ENCODE measurements around the gene B4GALT6.

B4GALT6 gene

DNA sequence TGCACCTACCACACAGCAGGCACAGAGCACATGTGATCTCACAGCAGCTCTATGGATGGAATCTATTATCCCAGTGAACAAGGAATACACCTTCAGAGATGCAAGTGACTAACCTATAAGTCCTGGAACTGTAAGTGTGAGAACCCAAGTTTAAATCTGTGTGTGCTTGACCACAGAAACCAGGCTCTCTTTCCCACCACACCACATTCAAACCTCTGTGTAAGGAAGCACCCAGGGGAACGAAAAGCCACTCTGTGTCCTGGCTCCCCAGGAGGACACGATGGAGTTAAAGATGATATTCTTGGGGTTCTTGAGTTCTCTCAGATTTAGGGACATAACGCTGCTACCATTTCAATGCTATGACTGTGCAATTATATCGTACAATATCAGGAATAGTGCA lies 53.8 kb downstream of the B4GALT6 start:
- no peak for DNase-seq

DNA sequence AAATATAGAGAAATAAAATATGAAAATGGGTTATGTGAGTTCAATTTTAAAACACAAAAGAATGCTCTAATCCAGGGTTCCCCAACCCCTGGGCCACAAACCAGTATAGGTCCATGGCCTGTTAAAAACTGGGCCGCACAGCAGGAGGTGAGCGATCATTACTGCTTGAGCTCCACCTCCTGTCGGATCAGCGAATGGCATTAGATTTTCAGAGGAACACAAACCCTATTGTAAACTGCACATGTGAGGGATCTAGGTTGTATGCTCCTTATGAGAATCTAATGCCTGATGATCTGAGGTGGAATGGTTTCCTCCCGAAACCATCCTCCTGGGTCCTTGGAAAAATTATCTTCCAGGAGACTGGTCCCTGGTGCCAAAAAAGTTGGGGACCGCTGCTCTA lies 58.0 kb downstream of the B4GALT6 start:
- no peak for DNase-seq

DNA sequence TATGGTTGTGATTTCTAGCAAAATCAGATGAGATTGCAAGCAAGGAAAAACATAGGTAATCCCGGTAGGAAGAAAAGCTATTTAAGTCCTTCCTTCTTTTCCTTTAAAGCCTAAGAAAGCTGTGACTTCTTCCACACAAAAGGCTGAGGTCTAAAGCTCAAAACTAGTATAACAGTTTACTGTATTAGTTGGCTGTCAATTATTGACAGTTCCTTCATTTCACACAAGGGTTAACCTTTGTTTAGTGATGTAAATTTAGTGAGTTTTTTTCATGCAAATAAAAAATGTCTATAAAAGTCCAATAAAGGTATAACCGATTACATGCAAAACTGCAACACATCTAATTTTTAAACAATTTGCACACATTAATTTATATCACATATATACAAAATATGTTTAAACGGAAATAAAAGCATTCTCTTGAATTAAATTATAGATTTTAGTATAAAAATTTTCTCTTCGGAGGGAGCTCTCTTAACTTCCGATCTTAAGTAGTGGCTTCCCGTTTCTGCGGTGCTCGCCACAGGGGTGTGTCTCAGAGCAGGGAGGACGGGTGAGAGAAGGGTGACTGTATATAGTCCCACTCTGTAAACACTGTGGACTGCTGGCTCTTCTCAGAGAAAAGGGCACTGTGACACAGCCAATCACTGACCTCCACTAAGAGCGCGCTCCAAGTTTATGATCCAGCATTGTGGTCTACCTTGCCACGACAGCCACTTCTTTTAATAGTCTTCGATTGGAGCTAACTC lies 59.3 kb downstream of the B4GALT6 start:
- DNase-seq: no peak

DNA sequence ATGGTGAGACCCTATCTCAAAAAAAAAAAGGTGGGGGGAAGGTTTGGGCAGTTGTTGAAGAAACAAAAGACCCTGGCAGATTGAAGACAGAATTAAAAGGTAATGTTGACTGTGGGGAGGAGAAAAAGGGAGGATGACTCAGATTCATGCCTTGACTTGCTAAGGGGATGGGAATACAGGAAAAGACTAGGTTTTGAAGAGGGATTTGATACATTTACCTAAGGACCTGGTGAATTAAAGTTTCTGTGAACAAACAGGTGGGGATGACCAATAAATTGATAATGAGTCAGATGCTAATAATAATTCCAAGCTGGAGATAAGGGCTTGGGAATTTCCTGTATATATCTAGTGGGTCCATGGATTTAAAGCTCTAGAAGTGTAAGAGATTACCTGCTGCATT lies 65.1 kb downstream of the B4GALT6 start:
- DNase-seq: no peak

DNA sequence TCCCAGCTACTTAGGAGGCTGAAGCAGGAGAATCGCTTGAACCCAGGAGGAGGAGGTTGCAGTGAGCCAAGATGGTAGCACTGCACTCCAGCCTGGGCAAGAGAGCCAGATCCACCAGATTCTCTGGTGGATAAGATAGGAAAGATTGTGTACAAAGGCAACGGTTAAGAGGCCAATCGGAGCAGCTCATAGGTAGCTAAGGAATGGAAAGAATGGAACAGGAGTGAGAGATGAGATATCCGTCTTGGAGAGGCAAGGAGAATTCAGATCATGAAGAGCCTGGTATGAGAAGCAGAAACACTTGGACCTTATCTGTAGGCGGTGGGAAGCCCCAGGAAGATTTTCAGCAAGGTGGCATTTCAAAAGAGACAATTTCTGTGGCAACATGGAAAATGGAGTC lies 65.6 kb downstream of the B4GALT6 start:
- DNase-seq: no peak

DNA sequence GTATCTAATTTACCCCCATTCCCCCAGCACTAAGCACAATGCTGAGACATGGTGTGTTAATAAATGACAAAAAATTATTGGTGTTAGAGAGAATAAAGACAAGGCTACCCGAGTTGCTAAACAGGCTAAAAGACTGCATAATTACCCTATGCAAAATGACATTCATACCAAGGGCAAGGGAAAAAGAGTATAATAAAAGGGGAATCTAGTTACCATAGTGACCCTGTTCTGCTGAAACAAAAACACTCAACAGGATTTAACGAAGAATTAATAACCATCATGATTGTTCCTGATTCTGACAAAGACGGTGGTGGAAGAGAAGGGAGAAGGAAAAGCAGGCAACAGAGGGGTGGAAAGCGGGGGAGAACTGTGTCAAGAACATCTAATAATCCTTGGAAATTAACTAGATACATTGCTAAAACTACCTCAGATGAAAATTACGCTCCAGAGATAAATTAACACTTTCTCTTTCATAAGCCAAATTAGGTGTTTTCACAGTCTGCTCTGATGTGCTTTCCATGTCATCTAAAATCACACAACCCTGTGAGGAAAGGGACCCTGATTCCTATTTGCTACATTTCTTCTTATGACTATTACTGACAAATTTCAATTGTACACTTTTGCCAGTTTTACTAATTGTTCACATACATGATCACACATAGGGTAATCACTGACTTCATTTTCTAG lies 67.2 kb downstream of the B4GALT6 start:
- no peak for DNase-seq

DNA sequence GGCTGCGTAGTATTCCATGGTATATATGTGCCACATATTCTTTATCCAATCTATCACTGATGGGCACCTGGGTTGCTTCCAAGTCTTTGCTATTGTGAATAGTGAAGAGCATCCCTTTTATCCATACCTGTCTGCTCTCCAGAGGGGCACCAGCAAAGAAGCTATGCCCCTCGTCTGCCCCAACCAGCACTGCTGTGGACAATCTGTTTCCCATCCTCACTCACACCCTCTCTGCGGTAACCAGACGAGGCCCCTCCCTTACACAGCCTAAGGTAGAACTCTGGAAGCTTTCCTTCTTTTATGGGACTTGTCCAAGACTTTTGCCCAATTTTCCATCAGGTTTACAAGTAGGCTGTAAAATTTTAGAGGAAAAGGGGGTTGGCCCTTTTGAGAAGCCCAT lies 67.8 kb downstream of the B4GALT6 start:
- no peak for DNase-seq

DNA sequence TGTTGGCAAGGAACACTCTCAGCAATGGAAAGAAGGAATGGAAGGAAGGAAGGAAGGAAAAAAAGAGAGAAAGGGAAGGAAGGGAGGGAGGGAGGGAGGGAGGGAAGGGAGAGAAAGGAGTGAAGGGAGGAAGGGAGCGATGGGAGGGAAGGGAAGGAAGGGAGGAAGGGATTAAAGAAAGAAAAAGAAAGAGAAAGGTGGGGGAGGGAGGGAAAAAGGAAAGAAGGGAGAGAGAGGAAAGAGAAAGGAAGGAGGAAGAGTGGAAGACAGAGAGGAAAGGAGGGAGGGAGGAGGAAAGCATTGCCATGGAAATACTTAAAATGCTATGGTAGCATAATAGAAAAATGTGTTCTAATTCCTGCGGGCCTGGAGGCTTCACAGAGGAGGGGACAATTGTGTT lies 70.3 kb downstream of the B4GALT6 start:
- DNase-seq: no peak

DNA sequence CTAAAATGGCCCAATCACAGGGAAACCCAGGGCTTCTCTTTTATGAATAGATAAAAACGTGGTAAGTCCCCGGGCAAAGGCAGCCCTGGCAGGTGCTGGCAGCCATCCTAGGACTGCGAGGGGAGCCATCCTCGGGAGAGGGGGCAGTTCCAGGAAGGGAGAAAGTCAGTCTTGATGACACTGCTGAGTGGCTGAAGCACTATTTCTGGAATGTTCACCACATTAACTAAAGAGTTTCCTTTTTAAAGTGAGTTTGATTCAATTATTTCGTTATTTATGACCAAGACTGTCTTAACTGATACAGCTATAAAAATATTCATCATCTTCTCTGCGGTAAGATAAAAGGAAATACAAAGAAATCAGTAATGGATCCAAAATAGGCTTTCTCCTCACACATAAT lies 72.3 kb downstream of the B4GALT6 start:
- DNase-seq: no peak

DNA sequence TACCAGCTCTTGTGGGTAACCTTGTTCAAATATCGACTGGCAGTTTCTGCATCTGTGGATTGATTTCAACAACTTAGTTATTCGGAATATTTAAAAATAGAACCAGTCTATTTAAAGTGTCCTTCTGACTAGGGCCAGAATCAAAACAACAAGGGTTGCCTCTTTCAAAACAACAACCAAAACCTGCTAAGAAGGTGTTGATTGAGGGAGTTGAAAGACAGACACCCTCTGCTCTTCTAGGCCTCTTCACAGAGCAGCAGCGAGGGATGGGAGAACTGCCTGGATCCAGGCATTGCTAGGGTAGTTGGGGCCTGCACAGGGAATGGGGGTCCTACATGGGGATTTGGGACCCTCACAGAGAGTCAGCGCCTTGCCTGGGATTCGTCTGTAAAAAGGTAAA lies 72.9 kb downstream of the B4GALT6 start:
- no peak for DNase-seq

DNA sequence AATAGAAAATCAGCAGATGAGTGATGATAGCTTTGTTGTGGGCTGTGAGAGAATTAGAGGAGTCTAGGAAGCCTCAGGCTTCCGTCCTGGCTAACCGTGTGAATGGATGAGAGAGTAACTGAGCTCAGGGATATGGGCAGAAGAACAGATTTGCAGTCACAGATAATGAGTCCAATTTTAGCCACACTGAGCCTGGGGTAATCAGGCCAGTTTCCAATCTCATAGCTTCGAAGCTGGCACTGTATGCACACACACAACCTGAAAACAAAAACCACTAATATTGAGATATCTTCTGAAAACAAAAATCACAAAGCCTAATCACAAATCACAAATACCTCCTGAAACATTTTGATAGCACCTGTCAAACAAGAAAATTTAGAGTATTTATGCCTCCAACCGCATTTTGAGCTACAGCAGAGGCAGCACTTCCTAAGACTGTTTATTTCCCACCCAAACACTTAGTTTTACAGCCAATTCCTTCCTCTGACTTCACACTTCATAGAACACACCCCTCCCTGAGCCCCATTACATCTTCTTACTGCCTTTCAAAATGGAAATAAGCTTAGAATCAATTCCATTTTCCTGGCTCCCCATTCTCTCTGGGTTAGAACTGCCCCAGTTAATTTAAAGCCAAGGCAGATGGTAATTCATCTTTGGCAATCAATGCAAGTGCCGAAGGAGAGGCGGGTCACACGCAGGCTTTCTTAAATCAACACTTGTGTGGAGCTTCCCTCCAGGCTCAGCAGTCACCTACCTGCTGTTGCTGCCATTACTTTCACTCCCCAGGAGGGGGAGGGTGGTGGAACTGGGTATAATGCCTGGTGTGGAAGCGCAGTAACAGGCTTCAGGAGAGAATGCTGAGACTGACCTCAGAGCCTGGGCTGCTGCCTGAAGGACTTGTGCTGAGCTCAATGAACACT lies 73.8 kb downstream of the B4GALT6 start:
- DNase-seq: no peak

DNA sequence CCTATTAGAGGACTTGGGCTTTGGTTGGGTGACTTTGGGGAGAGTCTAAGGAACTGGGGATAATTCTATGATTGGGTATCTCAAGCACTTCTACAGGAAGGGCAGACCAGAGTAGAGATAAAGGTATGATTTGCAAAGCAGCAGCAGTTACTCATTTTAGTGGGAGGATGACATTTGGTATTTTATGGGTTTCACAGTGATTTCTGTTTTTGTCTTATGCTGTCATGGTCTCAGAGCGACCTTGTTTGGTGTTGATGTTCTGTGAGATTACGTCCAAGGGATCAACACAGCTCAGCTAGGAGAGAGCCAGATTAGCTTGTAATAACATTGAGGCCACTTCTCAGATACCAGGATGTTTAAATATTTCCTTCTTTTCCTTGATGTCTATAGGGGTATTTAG lies 74.5 kb downstream of the B4GALT6 start:
- no peak for DNase-seq

DNA sequence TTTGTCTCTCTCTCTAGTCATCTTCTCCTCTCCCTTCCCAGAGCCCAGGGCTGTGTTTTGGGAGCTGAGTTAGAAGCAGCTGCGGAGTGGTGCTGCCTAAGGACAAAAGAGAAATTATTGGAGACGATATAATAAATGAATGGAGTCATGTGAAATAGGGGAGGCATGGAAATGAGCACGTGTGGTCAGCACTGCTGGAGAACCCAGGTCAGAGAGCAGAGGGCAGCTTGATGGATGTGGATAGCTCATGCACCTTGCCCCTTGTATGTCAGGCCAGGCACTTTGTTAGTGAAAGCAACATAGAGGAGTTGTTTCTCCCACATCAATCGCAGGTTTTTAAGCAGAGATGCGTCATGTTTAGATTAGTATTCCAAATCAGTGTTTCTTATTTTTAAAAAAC lies 77.0 kb downstream of the B4GALT6 start:
- DNase-seq: no peak

DNA sequence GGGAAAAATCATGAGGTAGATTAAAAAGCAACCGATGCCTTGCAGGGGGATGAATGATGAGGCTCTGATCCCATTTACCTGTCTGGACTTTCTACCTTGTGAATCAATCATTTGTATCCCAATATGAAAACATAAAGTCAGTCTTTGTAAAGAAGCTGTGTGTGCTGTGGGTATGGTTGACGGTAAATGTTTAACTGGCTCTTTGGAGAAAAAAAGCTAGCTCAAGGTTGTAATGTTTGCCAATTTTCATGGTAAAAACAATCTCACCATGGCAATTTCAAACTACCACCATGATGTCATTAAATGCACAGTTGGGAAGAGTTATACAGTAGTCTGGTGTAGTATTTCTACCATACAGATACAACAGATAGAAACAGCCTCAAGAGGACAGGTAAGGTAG lies 78.1 kb downstream of the B4GALT6 start:
- no peak for DNase-seq

DNA sequence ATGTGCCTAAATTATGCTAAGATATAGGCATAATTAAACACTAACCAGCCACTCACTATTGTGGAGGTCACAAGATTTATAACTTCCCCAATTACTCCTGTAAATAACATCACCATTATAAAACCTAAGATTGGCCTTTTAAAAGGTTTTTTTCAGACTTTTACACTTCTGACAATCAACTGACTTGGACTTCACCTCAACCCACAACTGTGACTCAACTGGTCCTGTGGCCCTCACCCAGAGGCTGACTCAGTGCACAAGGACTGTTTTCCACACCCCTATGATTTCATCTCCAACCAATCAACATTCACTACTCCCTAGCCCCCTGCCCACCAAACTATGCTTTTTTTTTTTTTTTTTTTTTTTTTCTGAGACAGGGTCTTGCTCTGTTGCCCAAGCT lies 81.1 kb downstream of the B4GALT6 start:
- DNase-seq: no peak

DNA sequence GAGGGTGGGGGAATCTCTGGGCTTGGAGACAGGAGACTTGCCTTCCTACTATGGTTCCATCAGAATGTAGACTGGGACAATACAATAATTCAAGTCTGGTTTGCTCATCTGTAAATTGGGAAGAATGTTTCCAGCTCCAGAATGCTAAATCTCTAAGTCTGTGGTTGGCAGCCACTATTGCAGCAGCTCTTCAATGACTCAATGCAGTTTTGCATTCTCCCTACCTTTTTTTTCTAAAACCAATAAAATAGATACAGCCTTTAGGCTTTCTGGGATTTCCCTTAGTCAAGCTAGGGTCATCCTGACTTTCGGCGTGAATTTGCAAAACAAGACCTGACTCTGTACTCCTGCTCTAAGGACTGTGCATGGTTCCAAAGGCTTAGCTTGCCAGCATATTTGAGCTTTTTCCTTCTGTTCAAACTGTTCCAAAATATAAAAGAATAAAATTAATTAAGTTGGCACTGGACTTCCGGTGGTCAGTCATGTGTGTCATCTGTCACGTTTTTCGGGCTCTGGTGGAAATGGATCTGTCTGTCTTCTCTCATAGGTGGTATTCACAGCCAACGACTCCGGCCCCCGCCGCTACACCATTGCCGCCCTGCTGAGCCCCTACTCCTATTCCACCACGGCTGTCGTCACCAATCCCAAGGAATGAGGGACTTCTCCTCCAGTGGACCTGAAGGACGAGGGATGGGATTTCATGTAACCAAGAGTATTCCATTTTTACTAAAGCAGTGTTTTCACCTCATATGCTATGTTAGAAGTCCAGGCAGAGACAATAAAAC lies 86.2 kb downstream of the B4GALT6 start:
- DNase-seq: no peak

DNA sequence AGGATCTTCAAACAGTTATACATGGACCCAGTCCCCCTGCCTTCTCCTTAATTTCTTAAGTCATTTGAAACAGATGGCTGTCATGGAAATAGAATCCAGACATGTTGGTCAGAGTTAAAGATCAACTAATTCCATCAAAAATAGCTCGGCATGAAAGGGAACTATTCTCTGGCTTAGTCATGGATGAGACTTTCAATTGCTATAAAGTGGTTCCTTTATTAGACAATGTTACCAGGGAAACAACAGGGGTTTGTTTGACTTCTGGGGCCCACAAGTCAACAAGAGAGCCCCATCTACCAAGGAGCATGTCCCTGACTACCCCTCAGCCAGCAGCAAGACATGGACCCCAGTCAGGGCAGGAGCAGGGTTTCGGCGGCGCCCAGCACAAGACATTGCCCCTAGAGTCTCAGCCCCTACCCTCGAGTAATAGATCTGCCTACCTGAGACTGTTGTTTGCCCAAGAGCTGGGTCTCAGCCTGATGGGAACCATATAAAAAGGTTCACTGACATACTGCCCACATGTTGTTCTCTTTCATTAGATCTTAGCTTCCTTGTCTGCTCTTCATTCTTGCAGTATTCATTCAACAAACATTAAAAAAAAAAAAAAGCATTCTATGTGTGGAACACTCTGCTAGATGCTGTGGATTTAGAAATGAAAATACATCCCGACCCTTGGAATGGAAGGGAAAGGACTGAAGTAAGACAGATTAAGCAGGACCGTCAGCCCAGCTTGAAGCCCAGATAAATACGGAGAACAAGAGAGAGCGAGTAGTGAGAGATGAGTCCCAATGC lies 88.1 kb downstream of the B4GALT6 start:
- no peak for DNase-seq

DNA sequence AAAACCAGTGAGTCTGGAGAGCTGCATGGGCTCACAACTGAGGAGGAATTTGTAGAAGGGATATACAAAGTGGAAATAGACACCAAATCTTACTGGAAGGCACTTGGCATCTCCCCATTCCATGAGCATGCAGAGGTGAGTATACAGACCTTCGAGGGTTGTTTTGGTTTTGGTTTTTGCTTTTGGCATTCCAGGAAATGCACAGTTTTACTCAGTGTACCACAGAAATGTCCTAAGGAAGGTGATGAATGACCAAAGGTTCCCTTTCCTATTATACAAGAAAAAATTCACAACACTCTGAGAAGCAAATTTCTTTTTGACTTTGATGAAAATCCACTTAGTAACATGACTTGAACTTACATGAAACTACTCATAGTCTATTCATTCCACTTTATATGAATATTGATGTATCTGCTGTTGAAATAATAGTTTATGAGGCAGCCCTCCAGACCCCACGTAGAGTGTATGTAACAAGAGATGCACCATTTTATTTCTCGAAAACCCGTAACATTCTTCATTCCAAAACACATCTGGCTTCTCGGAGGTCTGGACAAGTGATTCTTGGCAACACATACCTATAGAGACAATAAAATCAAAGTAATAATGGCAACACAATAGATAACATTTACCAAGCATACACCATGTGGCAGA lies 89.1 kb downstream of the B4GALT6 start:
- no peak for DNase-seq

DNA sequence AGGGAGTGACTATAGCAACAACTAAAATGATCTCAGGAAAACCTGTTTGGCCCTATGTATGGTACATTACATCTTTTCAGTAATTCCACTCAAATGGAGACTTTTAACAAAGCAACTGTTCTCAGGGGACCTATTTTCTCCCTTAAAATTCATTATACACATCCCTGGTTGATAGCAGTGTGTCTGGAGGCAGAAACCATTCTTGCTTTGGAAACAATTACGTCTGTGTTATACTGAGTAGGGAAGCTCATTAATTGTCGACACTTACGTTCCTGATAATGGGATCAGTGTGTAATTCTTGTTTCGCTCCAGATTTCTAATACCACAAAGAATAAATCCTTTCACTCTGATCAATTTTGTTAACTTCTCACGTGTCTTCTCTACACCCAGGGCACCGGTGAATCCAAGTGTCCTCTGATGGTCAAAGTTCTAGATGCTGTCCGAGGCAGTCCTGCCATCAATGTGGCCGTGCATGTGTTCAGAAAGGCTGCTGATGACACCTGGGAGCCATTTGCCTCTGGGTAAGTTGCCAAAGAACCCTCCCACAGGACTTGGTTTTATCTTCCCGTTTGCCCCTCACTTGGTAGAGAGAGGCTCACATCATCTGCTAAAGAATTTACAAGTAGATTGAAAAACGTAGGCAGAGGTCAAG lies 91.7 kb downstream of the B4GALT6 start:
- no peak for DNase-seq

DNA sequence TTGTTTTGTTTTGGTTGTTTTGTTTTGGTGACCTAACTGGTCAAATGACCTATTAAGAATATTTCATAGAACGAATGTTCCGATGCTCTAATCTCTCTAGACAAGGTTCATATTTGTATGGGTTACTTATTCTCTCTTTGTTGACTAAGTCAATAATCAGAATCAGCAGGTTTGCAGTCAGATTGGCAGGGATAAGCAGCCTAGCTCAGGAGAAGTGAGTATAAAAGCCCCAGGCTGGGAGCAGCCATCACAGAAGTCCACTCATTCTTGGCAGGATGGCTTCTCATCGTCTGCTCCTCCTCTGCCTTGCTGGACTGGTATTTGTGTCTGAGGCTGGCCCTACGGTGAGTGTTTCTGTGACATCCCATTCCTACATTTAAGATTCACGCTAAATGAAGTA lies 92.8 kb downstream of the B4GALT6 start, which contains the start of gene TTR:
Gene TTR (plus strand): TSS at position 250 of the 400 bp plus-strand sequence. CDS start 26 bp downstream, at position 276.
- no peak for DNase-seq

DNA sequence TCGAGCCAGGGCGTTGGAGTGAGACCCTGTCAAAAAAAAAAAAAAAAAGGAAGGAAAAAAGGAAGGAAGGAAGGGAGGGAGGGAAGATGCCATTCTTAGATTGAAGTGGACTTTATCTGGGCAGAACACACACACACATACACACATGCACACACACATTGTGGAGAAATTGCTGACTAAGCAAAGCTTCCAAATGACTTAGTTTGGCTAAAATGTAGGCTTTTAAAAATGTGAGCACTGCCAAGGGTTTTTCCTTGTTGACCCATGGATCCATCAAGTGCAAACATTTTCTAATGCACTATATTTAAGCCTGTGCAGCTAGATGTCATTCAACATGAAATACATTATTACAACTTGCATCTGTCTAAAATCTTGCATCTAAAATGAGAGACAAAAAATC lies 93.3 kb downstream of the B4GALT6 start:
- no peak for DNase-seq
